Astrocyte (in vitro differentiated cells and primary cell): ENCODE data around the gene PI4KB. TPM values are rescaled to one million over a fixed set of nuclear protein-coding genes. Genes with fewer than 3 reads are reported as not detected.
A peak's percentile ranks its signal among the peaks of the same experiment; 100 is the strongest.

Experiments
- DNase-seq: peaks from one replicate; pipeline ENCODE4 v3.0.0-alpha.2; 2010; ENCODE audit warnings: low read depth
- FAIRE-seq: peaks from 2 replicates; lab custom pipeline; 2011; peaks lifted over from hg19 to GRCh38; lab: Jason Lieb, UNC
- H2AFZ ChIP-seq: 2 replicates; pipeline ENCODE4 v1.6.0; 2012; ENCODE audit warnings: low read depth, low read length, inconsistent platforms
- H3K27ac ChIP-seq: 2 replicates; pipeline ENCODE4 v1.5.1; 2011; ENCODE audit warnings: low read depth, low read length, inconsistent platforms
- H3K27me3 ChIP-seq: 2 replicates; pipeline ENCODE4 v1.6.0; 2011; ENCODE audit warnings: low read length, inconsistent platforms; ENCODE audit not compliant: insufficient read depth
- H3K36me3 ChIP-seq: 2 replicates; pipeline ENCODE4 v1.5.1; 2011; ENCODE audit warnings: low read length, inconsistent platforms; ENCODE audit not compliant: insufficient read depth
- H3K4me1 ChIP-seq: 2 replicates; pipeline ENCODE4 v1.5.1; 2011; ENCODE audit warnings: low read length, inconsistent platforms; ENCODE audit not compliant: insufficient read depth
- H3K4me2 ChIP-seq: 2 replicates; pipeline ENCODE4 v1.6.0; 2012; ENCODE audit warnings: low read length, inconsistent platforms
- H3K4me3 ChIP-seq: 2 replicates; pipeline ENCODE4 v1.5.1; 2011; ENCODE audit warnings: low read depth, mild to moderate bottlenecking, low read length, inconsistent platforms; ENCODE audit not compliant: insufficient read depth
- H3K79me2 ChIP-seq: 2 replicates; pipeline ENCODE4 v1.6.0; 2012; ENCODE audit warnings: mild to moderate bottlenecking, low read length, inconsistent platforms; ENCODE audit not compliant: insufficient read depth
- H3K9ac ChIP-seq: 2 replicates; pipeline ENCODE4 v1.6.0; 2012; ENCODE audit warnings: mild to moderate bottlenecking, low read length, inconsistent platforms
- H3K9me3 ChIP-seq: 2 replicates; pipeline ENCODE4 v1.5.1; 2012; ENCODE audit warnings: low read depth, mild to moderate bottlenecking, low read length, inconsistent platforms; ENCODE audit not compliant: insufficient read depth
- H4K20me1 ChIP-seq: 2 replicates; pipeline ENCODE4 v1.6.0; 2012; ENCODE audit warnings: low read length, inconsistent platforms; ENCODE audit not compliant: insufficient read depth
- H3K27ac Mint-ChIP-seq: one replicate; pipeline ENCODE4 v1.8.0; 2021; ENCODE audit warnings: mild to moderate bottlenecking, mixed read lengths; ENCODE audit not compliant: unreplicated experiment
- H3K27me3 Mint-ChIP-seq: one replicate; pipeline ENCODE4 v1.8.0; 2021; ENCODE audit warnings: low read depth, mixed read lengths; ENCODE audit not compliant: unreplicated experiment
- H3K36me3 Mint-ChIP-seq: one replicate; pipeline ENCODE4 v1.8.0; 2021; ENCODE audit warnings: low read depth, mixed read lengths; ENCODE audit not compliant: unreplicated experiment
- H3K4me1 Mint-ChIP-seq: one replicate; pipeline ENCODE4 v1.8.0; 2021; ENCODE audit warnings: low read depth, mixed read lengths; ENCODE audit not compliant: unreplicated experiment
- H3K4me3 Mint-ChIP-seq: one replicate; pipeline ENCODE4 v1.8.0; 2021; ENCODE audit warnings: mild to moderate bottlenecking, moderate library complexity, mixed read lengths; ENCODE audit not compliant: unreplicated experiment
- H3K9me3 Mint-ChIP-seq: one replicate; pipeline ENCODE4 v1.8.0; 2021; ENCODE audit warnings: mild to moderate bottlenecking, mixed read lengths; ENCODE audit not compliant: unreplicated experiment
- CTCF ChIP-seq: IDR thresholded peaks from 2 replicates; pipeline ENCODE4 v1.5.1; 2011; ENCODE audit warnings: low read depth, mild to moderate bottlenecking, inconsistent platforms, low read length, moderate library complexity; ENCODE audit not compliant: insufficient read depth
- EZH2 ChIP-seq: IDR thresholded peaks from 2 replicates; pipeline ENCODE4 v1.6.1; 2012; ENCODE audit warnings: mild to moderate bottlenecking, low read length, inconsistent platforms; ENCODE audit not compliant: insufficient read depth
- total RNA-seq: library from RNA; stranded (reverse); gene quantifications from 2 replicates; pipeline ENCODE4 v1.2.1, GENCODE V29; 2021

Gene PI4KB
- total RNA-seq, 1 donor from 2014 or later: 67.8 TPM

GRCh38 chr1:151325646-151326429 is 1.4 kb downstream of the PI4KB start:
- Histone ChIP-seq H3K9ac (peak overlapping the region; percentile 93), H3K4me3 (peak overlapping the region; percentile 92), H4K20me1 (peaks cover 43% of the 10 kb centered on the region), H3K4me2 (peak overlapping the region; percentile 99), H3K27ac (peak overlapping the region; percentile 93), H3K36me3 (peaks cover 22% of the 10 kb centered on the region), H3K4me1 (peaks cover 29% of the 10 kb centered on the region), H2AFZ (no peak overlapping the region), H3K27me3 (no peaks in the 10 kb centered on the region), H3K9me3 (no peaks in the 10 kb centered on the region), H3K79me2 (peaks cover 62% of the 10 kb centered on the region)
- H3K27me3 Mint-ChIP-seq: no peaks in the 10 kb centered on the region
- DNase-seq (peak; percentile 31), FAIRE-seq (no peak)
- peak overlapping the region; percentile 88 for H3K27ac Mint-ChIP-seq
- H3K9me3 Mint-ChIP-seq: no peaks in the 10 kb centered on the region
- H3K4me1 Mint-ChIP-seq: peaks cover 12% of the 10 kb centered on the region
- H3K4me3 Mint-ChIP-seq: peak overlapping the region; percentile 90
- H3K36me3 Mint-ChIP-seq: peaks cover 11% of the 10 kb centered on the region
- TF ChIP-seq EZH2 (no peak), CTCF (no peak)

GRCh38 chr1:151325231-151325630 is 2.0 kb downstream of the PI4KB start:
- Mint-ChIP-seq H3K9me3 (no peaks in the 10 kb centered on the region), H3K4me3 (peak overlapping the region; percentile 90)
- peak overlapping the region; percentile 99 for H3K4me2 ChIP-seq

More at GRCh38 chr1:151325231-151325630, 2.0 kb downstream of the PI4KB start:
- no peaks in the 10 kb centered on the region for H3K27me3 Mint-ChIP-seq
- H3K27ac Mint-ChIP-seq: peak overlapping the region; percentile 88
- FAIRE-seq: no peak
- H3K36me3 ChIP-seq: peaks cover 24% of the 10 kb centered on the region
- H3K79me2 ChIP-seq: peaks cover 68% of the 10 kb centered on the region
- peak overlapping the region; percentile 93 for H3K9ac ChIP-seq
- H3K9me3 ChIP-seq: no peaks in the 10 kb centered on the region
- no peak overlapping the region for H2AFZ ChIP-seq
- peaks cover 49% of the 10 kb centered on the region for H4K20me1 ChIP-seq
- no peak for TF ChIP-seq CTCF
- TF ChIP-seq EZH2: no peak
- peaks cover 14% of the 10 kb centered on the region for H3K36me3 Mint-ChIP-seq
- H3K4me1 Mint-ChIP-seq: peaks cover 12% of the 10 kb centered on the region
- peaks cover 29% of the 10 kb centered on the region for H3K4me1 ChIP-seq
- no peaks in the 10 kb centered on the region for H3K27me3 ChIP-seq
- H3K4me3 ChIP-seq: peak overlapping the region; percentile 92
- peak overlapping the region; percentile 93 for H3K27ac ChIP-seq
- DNase-seq: peak; percentile 42
